Activated CD4-positive, alpha-beta T cell treated with anti-CD3 and anti-CD28 coated beads for 48 hours (primary cell): Measurements from ENCODE around the gene TSC22D3.
"Not testable (repeated sequence)": the region's sequence is repeated elsewhere in the genome, so short reads cannot be mapped to it uniquely, and the experiment has no call there.

Experiments
- DNase-seq: peaks from one replicate; pipeline ENCODE4 v3.0.0-alpha.2; 2020

The TSC22D3 gene

DNA sequence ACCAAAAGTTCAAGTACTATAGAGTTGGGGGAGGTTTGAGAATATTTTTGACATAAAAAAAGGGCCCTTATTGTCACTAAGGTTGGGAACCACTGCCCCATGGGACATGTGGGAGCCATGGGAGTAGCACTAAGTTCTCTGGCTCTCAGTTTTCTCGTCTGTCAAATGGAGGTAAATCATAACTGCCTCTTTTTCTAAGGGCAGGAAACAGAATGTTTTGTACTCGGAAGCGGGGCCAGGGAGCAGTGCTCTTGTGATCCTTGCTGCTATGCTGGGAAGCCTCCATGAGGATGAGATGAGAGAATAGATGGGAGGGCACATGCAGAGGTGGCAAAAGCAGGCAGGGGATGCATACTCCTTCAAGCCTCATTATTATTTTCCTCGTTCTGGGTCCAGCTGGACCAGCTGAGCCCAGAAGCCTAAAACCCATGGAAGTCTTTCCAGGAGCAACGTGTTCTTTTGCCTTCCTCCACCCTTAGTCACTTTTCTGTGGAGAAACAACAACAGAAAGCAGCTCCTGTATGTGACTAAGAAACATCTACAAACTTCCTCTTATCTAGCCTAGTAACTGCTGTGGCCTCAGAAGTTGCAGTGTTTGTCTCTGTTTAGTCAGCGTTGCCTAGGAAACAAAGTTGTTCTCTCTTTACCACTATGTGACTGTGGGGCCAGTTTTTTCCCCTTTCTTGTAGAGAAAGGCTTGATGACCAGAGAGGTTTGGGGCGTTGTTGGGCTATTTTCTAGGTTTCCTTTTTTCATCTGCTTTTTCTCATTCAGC lies 64.8 kb downstream of the TSC22D3 start:
- DNase-seq: peak; percentile 46

DNA sequence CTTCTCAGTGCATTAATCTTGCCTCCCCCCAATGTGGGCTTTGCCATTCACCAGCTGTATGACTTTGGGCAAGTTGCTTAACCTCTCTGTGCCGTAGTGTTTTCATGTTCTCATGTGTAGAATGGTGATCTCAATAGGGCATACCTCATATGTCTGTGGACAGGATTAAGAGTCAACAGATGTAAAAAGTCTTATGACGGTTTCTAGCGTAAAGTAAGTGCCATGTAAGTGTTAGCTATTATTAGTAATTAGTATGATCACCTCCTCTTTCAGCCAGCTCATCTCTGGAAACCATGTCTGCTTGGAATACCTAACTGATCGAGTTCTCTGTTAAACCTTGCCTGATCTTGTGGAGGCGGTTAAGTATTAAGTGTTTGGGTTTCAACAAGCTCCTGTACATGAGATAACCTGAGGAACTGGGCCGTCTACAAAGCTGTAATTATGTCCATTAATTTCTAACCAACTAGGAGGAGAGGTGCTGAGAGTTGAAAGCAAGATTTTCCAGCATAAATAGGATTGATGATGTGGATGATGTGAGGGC lies 66.3 kb downstream of the TSC22D3 start:
- no peak for DNase-seq

DNA sequence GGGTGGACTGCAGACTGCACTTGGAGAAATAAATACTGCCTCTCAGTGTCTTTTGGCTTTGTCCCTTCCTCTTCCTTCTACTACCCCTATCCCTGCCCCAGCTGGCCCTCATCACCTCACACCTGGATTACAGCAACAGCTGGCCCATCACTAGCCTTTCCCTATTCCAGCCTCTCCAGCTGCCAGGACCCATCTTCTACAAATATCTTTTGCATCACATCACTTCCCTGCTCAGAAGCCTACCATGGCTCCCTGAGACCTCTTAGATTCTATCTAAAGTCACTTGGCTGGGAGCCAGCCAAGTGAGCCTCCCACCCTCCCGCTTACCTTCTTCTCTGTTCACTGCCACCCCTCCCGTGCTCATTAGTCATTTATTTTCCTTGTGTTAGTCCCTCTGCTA lies 66.8 kb downstream of the TSC22D3 start:
- DNase-seq: no peak

DNA sequence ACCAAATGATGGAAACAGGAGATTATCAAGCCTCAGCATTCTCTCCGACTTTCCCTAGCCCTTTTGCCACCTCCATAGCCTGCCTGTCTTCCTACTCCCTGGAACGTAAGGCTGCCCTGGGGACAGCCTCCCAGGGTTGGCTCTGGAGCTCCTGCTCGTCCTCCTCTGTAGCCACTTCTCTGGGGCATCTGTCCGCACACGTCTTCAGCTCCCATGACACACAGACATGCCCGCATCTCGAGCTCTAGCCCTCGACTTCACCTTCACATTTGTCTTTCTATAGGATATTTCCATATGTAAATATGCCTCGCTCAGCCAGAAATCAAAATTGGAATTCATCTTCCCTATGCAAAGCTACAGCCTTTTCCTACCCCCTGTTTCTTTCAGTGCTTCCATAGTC lies 67.7 kb downstream of the TSC22D3 start:
- no peak for DNase-seq

DNA sequence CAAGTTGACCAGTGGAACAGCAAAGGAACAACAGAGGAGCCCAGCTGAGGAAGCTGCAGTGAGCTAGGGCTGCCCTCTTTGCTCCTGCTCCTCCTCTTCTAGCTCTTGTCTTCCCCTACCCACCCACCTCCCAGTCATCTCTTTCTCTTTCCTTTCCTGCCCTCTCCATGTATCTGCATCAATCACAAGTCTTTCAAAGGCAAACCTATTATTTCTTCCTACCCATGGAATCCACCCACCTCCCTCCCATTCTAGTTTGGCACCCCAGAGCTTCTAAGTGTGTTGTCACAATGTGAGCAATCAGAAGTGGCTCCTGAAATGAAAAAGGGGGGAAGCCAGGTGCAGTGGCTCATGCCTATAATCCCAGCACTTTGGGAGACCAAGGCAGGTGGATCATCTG lies 69.3 kb downstream of the TSC22D3 start:
- DNase-seq: no peak

DNA sequence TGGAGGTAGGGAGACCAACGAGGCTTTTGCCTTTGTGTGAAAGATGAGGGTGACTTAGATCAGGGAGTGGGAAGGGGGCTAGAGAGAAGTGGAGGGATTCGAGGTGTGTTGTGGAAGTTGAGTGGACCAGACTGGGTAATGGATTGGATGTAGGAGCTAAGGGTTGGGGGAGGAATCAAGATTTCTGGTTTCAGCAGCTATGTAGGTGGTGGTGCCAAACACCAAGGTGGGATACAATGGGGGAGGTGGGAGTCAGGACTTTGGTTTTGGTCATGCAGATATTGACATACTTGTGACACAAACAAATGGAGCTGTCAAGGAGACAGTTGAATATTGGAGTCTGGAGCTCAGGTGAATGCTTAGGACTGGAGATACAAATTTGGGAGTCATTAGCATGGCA lies 71.0 kb downstream of the TSC22D3 start:
- no peak for DNase-seq

DNA sequence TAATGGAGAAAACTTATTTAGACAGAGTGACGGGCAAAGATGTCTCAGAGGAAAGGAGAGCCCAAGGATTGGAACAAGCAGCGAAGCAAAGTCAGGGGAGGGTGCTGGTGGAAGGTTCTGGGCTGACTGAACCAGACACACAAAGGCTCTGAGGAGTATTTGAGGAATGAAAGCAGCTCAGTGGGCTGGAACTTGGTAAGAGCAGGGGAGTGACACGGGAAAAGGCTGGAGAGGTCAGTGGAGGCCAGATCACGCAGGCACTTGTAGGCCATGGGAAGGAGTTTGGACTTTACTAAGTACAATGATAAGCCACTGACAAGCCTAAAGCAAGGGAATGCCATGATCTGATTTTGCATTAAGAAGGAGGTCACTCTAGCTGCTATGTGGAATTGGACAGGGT lies 71.4 kb downstream of the TSC22D3 start:
- no peak for DNase-seq

DNA sequence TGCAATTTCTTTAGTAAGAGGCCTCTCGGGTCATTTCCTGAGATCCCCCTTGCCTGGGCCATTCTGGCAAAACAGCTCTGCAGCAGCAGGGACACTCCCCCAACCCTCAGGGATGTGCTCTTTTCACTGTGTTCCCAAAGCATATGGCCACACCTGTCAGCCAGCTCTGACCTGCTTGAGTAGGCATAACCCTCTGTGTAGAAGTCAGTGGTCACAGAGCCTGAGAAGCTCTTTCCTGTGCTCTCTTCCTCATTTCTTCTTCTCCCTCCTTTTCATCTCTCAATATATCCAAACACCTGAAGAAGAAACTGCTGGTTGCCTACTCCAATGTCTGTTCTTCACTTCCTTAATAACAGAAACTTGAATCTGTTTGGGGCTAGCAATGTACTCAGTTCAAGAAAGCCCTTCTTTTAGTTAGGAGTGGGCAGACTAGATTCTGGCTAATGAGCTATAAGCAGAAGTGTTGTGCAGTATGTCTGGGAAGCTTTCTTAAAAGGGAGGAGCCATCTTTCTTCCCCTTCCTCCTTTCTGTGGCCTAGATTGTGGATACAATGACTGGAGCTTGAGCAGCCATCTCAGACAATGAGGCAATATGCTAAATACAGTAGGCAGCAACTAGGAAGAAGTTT lies 74.0 kb downstream of the TSC22D3 start:
- no peak for DNase-seq

DNA sequence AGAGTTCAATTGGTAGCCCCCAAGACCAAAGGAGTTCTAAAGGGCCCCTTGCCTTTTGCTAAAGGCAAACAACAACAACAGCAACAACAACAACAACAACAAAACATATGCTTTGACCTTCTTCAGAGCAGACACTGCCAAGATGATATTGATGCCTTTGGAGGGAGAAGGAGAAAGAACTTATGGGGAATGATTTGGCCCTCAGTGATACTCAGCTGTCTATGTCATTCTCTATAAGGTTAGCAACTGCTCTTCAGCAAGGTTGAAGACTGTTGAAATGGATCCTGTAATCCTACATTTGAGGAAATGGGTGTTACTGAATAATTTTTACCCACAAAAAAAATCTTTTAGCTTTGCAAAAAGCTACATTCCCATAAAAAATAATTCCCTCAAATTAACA lies 74.8 kb downstream of the TSC22D3 start:
- DNase-seq: no peak

DNA sequence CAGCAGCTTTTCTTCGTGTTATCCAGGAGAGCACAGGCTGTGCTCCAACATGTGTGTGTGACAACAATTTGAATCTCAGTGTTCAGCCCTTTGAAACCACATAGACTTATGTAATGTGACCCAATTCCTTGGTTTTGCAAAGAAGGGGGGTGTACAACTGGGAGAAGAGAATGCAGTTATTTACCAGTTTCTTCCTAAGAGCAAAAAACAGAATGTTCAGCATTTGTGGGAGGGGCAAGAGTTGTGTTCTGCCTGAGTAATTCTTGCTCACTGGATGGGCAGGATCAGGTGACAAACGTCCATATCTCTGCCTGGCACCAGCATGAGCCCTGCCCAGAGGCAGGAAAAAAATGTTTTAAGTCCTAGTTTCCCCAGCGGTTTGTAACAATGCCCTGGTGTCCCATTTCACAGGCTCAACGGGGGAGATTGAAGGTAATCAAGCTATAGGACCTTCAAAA lies 75.2 kb downstream of the TSC22D3 start:
- no peak for DNase-seq

DNA sequence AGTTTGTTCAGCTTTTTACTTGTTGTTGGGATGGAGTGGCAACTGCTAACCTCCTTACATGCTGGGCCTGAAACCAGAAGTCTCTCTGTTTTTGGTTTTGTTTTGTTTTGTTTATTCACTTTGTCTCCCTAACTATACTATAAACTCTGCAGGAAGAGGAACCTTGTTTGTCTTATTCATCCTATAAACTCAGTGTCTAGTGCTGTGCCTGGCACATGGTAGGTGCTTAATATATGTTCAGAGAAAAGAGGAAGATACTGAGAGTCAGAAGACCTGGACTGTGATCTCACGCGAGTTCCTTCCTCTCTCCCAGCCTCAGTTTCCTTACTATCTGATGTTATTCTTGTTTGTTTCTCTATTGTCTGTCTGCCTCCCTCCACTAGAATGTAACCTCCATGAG lies 76.0 kb downstream of the TSC22D3 start:
- no peak for DNase-seq

DNA sequence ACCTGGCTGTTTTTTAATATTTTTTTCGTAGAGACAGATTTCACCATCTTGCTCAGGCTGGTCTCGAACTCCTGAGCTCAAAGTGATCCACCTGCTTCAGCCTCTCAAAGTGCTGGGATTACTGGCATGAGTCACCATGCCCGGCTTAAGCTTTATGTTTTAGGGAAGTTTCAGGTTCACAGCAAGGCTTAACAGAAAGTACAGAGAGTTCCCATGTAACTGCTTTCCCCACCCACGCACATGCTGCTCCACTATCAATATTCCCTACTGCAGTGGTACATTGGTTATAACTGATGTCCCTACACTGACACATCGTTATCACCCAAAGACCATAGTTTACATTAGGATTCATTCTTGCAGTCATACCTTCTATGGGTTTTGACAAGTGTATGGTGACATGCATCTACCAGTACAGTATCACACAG lies 84.6 kb downstream of the TSC22D3 start:
- DNase-seq: no peak

DNA sequence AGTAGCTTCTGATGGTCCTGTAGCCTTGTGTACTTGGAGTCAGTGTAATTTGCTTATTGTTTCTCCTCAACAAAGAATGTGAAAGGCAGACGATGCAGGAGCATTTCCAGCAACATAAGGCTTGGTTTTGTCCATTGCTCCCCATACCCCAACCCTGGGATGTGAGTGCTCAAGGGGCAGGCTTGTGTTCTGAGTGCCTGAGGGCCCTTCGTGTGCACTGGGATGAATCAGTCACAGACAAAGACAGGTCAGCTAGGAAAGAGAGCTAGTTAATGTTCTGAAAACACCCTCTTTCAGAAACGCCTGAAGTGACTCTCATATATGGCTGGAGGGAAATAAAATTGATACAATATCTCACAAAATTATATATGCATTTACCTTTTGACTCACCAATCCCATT lies 88.1 kb downstream of the TSC22D3 start:
- no peak for DNase-seq

DNA sequence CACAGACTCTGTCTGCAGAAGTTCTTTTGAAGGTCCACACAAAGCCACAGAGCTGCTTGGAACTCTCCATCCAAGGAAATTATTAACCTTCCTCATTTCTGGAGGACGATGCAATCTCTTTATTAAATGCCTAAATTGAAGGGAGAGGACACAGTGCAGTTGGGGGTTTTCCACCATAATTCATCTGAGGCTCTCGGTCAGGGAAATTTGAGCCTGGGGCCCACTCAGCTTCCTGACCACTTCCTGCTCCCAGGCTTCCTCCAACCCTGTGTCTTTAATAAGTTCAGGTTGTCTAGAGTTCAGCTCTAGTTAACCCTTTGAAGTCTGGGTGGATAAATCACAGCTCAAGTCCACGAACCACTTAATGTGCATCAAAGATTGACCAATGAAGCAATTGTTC lies 88.8 kb downstream of the TSC22D3 start:
- no peak for DNase-seq

DNA sequence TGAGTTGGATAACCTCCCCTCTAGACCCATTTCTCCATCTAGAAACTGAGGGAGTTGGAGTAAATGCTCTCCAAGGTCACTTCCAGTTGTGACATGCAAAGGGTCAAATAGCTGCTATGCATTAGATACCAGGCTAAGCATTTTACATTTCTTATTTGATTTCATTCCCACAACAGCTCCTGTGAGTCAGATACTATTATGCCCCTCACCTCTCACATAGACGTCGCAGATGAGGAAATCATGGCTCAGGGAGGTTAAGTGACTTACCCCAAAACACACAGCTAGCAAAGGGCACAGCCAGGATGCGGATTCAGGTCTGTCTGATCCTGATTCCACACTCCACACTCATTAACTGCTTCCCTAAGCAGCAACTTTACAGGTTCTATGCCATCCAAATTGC lies 89.6 kb downstream of the TSC22D3 start:
- DNase-seq: no peak

DNA sequence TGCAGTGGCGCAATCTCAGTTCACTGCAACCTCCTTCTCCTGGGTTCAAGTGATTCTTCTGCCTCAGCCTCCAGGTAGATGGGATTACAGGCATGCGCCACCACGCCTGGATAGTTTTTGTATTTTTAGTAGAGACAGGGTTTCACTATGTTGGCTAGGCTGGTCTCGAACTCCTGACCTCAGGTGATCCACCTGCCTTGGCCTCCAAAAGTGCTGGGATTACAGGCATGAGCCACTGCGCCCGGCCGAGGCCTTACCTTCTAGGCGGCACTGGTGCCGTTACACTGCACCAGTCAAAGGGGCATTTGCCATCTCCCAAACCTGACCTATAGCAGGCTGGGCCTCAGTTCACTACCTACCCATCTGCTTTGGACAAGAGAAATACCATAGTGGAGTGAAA lies 90.0 kb downstream of the TSC22D3 start:
- DNase-seq: not testable (repeated sequence)

DNA sequence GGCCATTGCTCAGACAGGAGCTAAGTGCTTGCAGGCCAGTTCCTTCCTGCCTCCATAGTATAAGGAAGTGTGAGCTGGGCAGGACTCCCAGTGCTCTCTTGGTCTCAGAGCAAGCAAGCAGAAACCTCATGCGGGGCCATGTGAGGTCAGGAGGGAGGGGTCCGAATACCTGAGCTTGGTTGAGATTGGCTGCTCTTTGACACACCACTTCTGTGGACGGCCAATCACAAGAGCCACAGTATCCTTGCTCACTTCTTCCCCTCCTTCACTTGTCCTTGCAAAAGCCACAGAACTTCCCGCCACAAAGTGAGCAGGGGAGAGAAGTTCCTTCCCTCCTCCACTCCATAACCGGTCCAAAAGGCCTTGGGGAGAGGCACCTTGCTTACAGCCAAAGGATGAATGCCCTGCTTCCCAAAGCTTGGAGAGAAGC lies 90.6 kb downstream of the TSC22D3 start:
- DNase-seq: peak; percentile 27

DNA sequence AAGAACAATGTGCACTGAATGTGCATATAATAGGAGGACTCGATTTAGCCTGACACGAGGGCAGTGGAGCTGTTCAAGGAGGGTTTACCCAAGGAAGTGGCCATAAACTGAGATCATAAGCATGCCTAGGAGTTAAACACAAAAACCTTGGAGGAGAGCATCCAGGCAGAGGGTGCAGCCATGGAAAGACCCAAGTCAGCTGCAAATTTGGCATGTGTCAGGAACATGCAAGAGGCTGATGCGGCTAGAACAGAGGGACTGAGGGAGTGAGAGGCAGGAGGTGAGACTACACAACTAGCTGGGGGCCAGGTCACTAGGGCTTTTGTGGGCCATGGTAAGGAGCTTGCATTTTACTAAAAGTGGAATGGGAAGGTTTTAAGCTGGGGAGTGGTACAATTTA lies 91.7 kb downstream of the TSC22D3 start:
- DNase-seq: no peak

DNA sequence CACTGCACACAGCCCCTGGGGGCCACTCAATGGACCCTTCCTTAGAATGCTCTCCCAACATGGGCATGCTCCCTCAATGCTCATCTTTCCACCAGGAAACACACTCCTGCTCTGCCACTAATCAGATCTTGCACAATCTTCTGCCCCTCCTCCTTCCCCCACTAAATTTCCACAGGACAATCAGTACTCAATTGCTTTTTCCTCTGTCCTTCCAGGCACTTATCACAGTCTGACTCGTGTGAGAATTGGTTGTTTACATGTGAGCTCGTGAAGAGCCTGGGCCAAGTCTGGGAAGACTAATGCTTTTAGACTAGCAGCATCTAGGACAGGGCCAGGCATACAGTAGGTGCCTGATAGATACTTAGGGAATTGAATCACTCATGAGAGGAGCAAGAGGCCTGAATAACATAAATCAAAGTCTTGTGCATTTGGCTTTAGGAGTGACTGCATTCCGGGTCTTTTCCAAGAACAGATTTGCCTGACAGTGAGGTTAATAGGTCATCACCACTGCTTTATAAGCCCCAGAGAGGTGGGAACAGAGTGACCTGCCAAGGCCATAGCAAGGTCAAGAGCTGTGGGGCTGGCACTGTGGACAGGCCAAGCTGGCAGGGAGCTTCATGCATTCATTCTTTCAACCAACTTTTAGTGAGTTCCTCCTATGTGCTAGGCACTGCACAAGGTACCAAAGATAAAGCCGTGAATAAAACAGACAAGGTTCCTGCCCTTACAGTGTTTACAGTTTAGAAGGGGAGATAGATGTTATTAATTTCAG lies 92.3 kb downstream of the TSC22D3 start:
- no peak for DNase-seq

DNA sequence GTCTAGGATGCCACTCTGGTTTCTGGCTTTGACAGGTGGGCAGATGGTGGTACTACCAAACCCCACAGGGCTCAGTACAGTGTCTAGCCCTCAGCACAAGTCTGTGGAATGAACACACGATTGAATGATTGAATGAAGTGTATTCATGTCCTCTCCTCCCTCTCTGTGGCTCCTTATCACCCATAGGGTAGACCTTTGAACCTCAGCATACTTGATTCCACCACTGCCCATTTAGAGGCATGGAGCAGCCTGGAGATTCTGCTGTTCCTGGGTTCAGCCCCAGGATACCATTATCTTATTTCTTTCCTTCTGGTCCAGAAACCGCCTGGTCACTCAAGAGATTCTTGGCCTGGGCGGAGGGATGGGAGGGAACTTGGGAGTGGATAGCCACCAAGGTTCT lies 93.3 kb downstream of the TSC22D3 start:
- no peak for DNase-seq

DNA sequence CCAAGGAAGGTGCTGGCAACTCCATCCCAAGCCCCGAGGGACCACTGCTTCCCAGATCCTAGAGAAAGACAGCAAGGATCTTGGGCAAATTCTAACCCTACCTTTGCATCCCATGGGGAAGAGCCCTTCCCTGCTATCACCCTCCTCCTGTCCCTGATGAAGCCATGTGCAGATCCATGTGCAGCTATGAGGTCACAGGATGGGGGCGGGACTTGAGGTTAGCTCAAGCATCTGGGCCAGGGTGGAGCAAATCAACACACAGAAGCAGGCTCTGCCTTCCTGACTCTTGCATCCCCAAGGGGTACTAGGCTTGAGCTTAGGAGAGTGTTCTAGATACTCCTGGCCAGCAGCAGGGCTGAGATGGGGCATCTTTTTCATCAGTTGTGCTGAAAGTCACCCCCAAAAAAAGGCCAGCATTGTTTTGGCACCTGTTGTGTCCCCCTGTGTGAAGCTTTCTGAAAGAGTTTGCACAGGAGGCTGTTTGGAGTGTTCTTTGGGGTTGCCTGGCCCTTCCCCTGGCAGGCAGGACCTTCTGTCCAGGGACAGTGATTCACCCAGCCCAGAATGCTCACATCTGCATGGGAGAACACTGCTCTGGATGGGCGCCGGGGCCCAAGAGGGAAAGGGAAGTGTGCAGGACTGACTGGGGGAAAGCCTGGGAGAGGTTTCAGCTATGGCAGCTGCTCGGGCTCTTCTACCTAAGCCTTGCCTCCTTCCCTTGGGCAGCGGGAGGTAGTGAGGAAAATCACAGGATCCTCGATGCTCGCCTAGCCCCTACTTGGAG lies 96.4 kb downstream of the TSC22D3 start:
- DNase-seq: peak; percentile 80

DNA sequence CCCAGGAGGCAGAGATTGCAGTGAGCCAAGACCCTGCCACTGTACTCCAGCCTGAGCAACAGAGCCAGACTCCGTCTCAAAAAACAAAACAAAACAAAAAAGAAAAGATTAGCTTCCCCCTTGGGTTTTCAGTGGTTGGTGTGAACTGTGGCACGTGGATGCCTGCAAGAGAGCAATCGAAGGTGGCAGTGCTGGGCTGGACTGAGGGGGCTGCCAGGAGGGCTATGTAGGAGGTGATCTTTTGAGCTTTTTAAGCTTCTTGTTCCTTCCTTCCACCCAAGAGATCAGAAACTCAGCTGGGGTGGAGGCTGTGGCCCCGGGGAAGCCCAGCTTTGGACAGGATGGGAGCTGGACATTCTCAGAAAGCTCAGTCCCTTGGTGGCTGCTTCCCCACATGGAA lies 97.7 kb downstream of the TSC22D3 start:
- no peak for DNase-seq

DNA sequence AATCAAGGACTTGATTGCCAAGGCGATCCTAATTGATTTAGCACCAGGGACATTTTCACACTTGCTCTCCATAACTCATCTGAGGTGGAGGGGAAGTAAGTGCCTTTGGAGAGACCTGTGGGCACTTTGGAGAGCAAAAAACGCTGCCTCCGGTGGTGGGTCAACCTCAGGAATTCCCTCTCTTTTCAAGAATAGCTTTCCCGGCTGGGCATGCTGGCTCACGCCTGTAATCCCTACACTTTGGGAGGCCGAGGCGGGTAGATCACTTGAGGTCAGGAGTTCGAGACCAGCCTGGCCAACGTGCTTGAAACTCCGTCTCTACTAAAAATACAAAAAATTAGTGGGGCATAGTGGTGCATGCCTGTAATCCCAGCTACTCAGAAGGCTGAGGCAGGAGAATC lies 98.1 kb downstream of the TSC22D3 start:
- no peak for DNase-seq
